Measurements from ENCODE around the gene IGF2BP3.

Gene IGF2BP3

GRCh38 chr7:23283086-23283485 lies 187.2 kb downstream of the IGF2BP3 start:
- DNase-seq (ENCODE audit: low read depth): no peak
- no peak overlapping the region for H3K4me3 ChIP-seq (ENCODE audit: low read depth, low read length)
- no peak for TF ChIP-seq CTCF (IDR thresholded peaks at IDR 0.05; ENCODE audit: insufficient read depth, low read depth, low read length, missing control alignments)

GRCh38 chr7:23279819-23280525 lies 190.3 kb downstream of the IGF2BP3 start:
- no peak overlapping the region for H3K4me3 ChIP-seq (ENCODE audit: low read depth, low read length)
- no peak for DNase-seq (ENCODE audit: low read depth)
- no peak for TF ChIP-seq CTCF (IDR thresholded peaks at IDR 0.05; ENCODE audit: insufficient read depth, low read depth, low read length, missing control alignments)

- DNase-seq (ENCODE audit: low read depth): peak; percentile 81
- TF ChIP-seq CTCF (IDR thresholded peaks at IDR 0.05; ENCODE audit: insufficient read depth, low read depth, low read length, missing control alignments): peak; percentile 91
- H3K4me3 ChIP-seq (ENCODE audit: low read depth, low read length): no peak overlapping the region
These were observed 192.8 kb downstream of the IGF2BP3 start for GRCh38 chr7:23277359-23277989.

- TF ChIP-seq CTCF (IDR thresholded peaks at IDR 0.05; ENCODE audit: insufficient read depth, low read depth, low read length, missing control alignments): no peak
- no peak overlapping the region for H3K4me3 ChIP-seq (ENCODE audit: low read depth, low read length)
These were observed 193.3 kb downstream of the IGF2BP3 start for GRCh38 chr7:23276947-23277346.

GRCh38 chr7:23276376-23276775 lies 193.9 kb downstream of the IGF2BP3 start:
- peak; percentile 39 for DNase-seq (ENCODE audit: low read depth)
- H3K4me3 ChIP-seq (ENCODE audit: low read depth, low read length): no peak overlapping the region
- TF ChIP-seq CTCF (IDR thresholded peaks at IDR 0.05; ENCODE audit: insufficient read depth, low read depth, low read length, missing control alignments): peak; percentile 25

More at GRCh38 chr7:23276947-23277346, 193.3 kb downstream of the IGF2BP3 start:
- no peak for DNase-seq (ENCODE audit: low read depth)

GRCh38 chr7:23275912-23276311 lies 194.4 kb downstream of the IGF2BP3 start:
- no peak for DNase-seq (ENCODE audit: low read depth)
- no peak for TF ChIP-seq CTCF (IDR thresholded peaks at IDR 0.05; ENCODE audit: insufficient read depth, low read depth, low read length, missing control alignments)

More at GRCh38 chr7:23275912-23276311, 194.4 kb downstream of the IGF2BP3 start:
- no peak overlapping the region for H3K4me3 ChIP-seq (ENCODE audit: low read depth, low read length)

All from GM12865 (cell line).